NCI-H82 (cell line): ENCODE measurements around the gene XIST.
"Not testable (repeated sequence)": the region's sequence is repeated elsewhere in the genome, so short reads cannot be mapped to it uniquely, and the experiment has no call there.

Source experiments
- DNase-seq: peaks from one replicate; lab custom pipeline; 2025; lab: John Stamatoyannopoulos, UW

XIST gene

GRCh38 chrX:73839152-73839551 lies 13.4 kb downstream of the XIST start:
- no peak for DNase-seq

- DNase-seq = no peak
Observed at GRCh38 chrX:73838123-73838522, 14.4 kb downstream of the XIST start.

GRCh38 chrX:73836956-73837477 lies 15.5 kb downstream of the XIST start:
- DNase-seq = no peak

GRCh38 chrX:73834219-73834618 lies 18.3 kb downstream of the XIST start:
- no peak for DNase-seq

GRCh38 chrX:73832319-73832718 lies 20.2 kb downstream of the XIST start:
- no peak for DNase-seq

- no peak for DNase-seq
Observed at GRCh38 chrX:73831500-73831899, 21.0 kb downstream of the XIST start.

GRCh38 chrX:73830489-73831414 lies 21.8 kb downstream of the XIST start:
- no peak for DNase-seq

GRCh38 chrX:73829890-73830466 lies 22.5 kb downstream of the XIST start:
- DNase-seq = no peak

GRCh38 chrX:73828080-73828720 lies 24.3 kb downstream of the XIST start:
- DNase-seq = no peak

- DNase-seq = no peak
Observed at GRCh38 chrX:73827406-73827805, 25.1 kb downstream of the XIST start.

GRCh38 chrX:73826996-73827395 lies 25.5 kb downstream of the XIST start:
- no peak for DNase-seq

GRCh38 chrX:73825569-73825968 lies 26.9 kb downstream of the XIST start:
- no peak for DNase-seq

- DNase-seq = no peak
Observed at GRCh38 chrX:73823473-73824004, 29.0 kb downstream of the XIST start.

GRCh38 chrX:73822775-73823174 lies 29.7 kb downstream of the XIST start:
- DNase-seq = no peak

GRCh38 chrX:73821921-73822559 lies 30.5 kb downstream of the XIST start:
- no peak for DNase-seq

GRCh38 chrX:73819864-73820558 lies 32.5 kb downstream of the XIST start:
- not testable (repeated sequence) for DNase-seq

- no peak for DNase-seq
Observed at GRCh38 chrX:73818200-73819116, 34.1 kb downstream of the XIST start.

- DNase-seq = no peak
Observed at GRCh38 chrX:73817393-73818199, 34.9 kb downstream of the XIST start.

- DNase-seq = no peak
Observed at GRCh38 chrX:73812256-73812655, 40.3 kb downstream of the XIST start.
